ENCODE results near the gene SLC39A2.
"Not testable (repeated sequence)": the region's sequence is repeated elsewhere in the genome, so short reads cannot be mapped to it uniquely, and the experiment has no call there.

SLC39A2 gene

DNA sequence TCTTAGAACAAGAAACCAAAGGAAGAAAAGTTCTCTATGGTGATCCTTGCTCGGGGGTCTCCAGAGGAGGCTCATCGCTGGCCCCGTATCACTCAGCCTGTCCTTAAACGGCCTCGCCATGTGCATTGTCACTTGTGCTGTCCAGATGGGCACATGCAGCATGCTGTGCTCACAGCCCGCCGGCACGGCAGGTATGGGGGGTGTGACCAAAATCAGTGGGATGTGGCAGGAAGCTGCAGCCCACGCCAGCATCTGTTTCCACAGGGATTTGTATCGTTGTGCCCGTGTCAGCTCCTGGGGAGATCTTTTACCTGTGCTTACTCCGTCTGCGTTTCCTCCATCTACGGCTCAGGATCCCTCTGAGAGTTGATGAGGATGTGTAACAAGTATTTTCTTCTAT, 2.6 kb upstream of the SLC39A2 start:
- no peak for DNase-seq (ENCODE audit: low read depth, low spot score)

DNA sequence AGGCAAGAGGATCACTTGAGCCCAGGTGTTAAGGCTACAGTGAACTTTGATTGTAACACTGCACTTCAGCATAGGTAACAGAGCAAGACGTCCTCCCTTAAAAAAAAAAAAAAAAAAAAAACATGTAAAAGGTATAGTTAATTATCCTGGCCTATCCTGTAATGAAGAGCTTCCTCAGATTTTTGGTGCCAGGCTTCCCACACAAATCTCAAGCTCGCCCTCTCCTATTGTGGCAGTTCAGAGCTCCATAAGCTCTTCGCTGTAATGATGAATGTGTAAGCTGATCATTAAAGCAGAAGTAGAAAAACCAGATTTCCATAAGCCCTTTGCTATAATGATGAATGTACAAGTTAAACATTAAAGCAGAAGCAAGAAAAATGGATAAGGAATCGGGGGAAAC, 2.0 kb upstream of the SLC39A2 start:
- DNase-seq (ENCODE audit: low read depth, low spot score): no peak

GRCh38 chr14:20997564-20997963, 1.5 kb upstream of the SLC39A2 start:
- no peak for DNase-seq (ENCODE audit: low read depth, low spot score)

- peak; percentile 76 for DNase-seq (ENCODE audit: low read depth, low spot score)
These were observed 954 bp upstream of the SLC39A2 start for GRCh38 chr14:20998139-20998538.

- no peak for DNase-seq (ENCODE audit: low read depth, low spot score)
These were observed 498 bp downstream of the SLC39A2 start for GRCh38 chr14:20999591-20999990.

GRCh38 chr14:21001218-21001617, 2.1 kb downstream of the SLC39A2 start:
- no peak for DNase-seq (ENCODE audit: low read depth, low spot score)

GRCh38 chr14:21003788-21004346, 4.8 kb downstream of the SLC39A2 start:
- no peak for DNase-seq (ENCODE audit: low read depth, low spot score)

DNA sequence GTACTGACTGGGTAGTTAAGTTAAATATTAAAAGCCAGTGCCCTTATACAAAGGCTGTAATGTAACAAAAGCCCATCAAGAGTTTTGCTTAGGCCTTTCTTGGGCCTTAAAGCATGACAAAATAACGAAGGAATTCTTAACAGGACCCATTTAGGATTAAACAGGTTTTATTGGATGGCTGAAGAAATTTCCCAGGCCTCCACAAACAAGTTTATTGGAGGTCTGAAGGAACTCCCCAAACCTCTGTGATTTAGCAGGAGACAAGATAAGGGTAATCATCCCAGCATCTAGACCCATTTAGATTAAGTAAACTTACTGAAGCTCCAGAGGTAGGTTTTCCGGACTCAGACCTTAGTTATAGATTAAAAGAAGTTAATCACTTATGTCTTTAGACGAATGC, 10.6 kb downstream of the SLC39A2 start:
- DNase-seq (ENCODE audit: low read depth, low spot score): not testable (repeated sequence)

DNA sequence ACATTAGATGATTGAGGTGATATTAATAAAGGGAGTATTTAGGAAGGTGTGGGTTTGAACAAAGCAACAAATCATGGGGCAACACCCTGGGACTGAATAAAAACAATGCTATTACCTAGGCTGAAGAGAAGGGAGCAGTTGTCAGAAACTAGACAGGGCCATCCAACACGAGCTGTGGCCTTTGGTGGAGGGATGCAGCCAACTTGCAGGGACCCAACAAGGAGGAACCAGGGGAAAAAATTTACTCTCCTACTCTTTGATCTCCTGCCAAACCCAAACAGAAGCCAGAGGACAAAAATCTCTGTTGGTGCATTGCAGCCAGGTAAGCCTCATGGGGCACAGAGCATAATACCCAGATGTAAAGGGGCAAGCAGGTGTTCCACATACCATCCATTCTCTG, 12.0 kb downstream of the SLC39A2 start:
- no peak for DNase-seq (ENCODE audit: low read depth, low spot score)

DNA sequence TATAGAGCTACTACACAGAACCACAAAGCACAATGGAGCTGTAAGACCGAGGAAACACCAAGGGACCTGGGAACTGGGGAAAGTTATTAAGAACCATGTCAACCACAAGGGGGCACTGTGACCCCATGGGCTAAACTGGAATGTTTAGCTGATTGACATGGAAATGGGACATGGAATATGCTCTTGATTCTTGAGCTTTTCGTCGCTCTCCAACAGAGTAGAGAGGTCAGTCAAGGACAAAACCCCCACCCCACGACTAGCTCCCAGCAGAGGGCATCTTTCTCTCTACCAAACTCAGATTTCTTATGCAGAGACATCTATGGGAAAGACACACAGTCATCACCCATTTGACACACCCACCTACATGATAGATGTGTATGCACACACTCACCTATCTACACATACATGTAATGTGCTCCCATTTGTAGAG, 15.7 kb downstream of the SLC39A2 start:
- peak; percentile 86 for DNase-seq (ENCODE audit: low read depth, low spot score)

DNA sequence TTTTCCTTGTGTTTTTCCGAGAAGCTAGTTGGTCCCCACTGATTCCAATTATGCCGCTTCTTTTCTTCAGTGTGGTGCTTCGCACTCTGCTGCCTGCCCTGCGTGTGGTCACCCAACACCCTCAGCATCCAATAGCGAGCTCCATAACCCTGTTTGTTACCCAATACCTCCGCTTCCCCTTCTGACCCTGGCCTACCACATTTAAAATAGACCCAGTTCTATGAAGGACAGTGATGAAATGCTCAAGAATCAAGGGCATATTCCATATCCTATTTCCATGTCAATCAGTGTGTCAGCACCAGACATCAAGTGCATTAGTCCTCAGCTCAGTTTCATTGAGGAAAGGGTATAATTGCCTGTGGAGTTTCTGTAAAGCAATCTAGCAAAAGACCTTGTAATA, 16.2 kb downstream of the SLC39A2 start:
- no peak for DNase-seq (ENCODE audit: low read depth, low spot score)

- DNase-seq (ENCODE audit: low read depth, low spot score): no peak
These were observed 17.5 kb downstream of the SLC39A2 start for GRCh38 chr14:21016413-21017190.

- no peak for DNase-seq (ENCODE audit: low read depth, low spot score)
These were observed 18.6 kb downstream of the SLC39A2 start for GRCh38 chr14:21017528-21018245.

- DNase-seq (ENCODE audit: low read depth, low spot score): no peak
These were observed 19.2 kb downstream of the SLC39A2 start for GRCh38 chr14:21018286-21018685.

DNA sequence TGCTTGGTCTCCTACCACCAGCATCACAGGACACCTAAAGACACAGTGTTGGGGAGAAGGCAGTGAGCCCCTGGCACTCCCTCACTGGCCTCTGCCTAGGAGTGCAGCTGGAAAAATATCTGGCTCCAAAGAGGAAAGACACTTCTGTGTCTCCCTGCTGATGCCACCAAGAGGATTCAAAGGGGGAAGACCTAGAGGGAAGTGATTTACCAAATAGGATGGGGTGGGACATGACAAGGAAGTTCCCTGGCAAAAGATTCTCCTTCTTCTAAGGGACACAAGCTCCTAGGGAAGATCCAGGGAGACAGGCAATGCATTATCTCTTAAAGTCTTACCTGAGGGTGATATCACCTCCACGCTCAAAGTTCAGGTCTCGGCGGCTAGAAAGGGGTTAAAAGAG, 19.7 kb downstream of the SLC39A2 start:
- no peak for DNase-seq (ENCODE audit: low read depth, low spot score)

DNA sequence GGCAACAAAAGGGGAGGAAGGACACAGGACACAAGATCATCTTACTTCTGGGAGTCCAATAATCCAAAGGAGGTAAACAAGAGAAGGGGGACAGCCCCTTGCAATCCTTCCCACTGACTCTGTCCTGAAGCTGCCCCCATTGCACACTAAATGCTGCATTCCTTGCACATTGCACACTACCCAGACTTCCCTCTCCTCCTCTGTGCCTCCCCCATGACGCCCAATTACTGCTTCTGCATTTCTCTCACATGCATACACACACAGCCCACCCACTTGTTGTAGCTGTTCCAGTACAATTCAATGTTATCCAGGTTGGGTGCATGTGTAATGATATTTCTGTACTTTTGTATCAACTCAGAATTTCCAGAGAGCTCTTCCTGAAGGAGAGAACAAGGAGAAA, 20.3 kb downstream of the SLC39A2 start:
- no peak for DNase-seq (ENCODE audit: low read depth, low spot score)

- no peak for DNase-seq (ENCODE audit: low read depth, low spot score)
These were observed 22.0 kb downstream of the SLC39A2 start for GRCh38 chr14:21020977-21021545.

GRCh38 chr14:21022686-21023085, 23.6 kb downstream of the SLC39A2 start:
- no peak for DNase-seq (ENCODE audit: low read depth, low spot score)

- no peak for DNase-seq (ENCODE audit: low read depth, low spot score)
These were observed 24.1 kb downstream of the SLC39A2 start for GRCh38 chr14:21023174-21023573.

DNA sequence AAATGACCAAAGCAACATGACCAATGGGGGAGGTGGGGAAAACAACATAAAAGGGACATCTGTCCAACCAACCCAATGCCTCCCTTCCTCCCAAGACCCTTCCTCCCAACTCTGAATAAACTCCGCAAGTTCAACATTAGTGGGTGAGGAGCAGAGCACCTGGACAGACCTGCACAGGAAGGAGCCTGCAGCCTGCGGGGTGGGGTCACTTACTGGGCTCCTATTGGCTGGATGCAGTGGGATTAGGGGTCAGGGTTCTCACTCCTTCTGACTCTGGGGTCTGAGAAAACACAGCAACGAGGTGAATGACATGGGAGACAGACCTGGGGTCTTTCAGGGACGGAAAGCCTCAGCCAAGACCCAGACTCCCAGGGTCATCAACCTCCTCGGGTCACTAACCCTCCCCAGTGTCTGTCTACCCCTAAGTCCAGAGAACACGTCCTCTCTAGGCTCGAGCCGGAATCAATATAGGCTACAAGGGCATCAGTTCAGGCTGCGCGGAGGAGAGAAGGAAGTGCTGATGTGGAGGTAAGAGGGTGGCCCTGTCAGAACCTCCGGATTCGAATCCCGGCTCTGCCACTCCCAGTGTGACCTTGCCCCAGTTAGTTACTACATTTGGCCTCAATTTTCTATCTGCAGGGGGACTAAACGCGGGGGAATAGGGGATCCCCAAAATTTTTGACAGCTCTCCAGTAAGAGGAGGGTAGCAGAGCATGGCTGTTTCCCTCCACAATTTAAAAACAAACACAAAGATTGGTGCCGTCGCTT, 24.9 kb downstream of the SLC39A2 start:
- peak; percentile 32 for DNase-seq (ENCODE audit: low read depth, low spot score)

DNA sequence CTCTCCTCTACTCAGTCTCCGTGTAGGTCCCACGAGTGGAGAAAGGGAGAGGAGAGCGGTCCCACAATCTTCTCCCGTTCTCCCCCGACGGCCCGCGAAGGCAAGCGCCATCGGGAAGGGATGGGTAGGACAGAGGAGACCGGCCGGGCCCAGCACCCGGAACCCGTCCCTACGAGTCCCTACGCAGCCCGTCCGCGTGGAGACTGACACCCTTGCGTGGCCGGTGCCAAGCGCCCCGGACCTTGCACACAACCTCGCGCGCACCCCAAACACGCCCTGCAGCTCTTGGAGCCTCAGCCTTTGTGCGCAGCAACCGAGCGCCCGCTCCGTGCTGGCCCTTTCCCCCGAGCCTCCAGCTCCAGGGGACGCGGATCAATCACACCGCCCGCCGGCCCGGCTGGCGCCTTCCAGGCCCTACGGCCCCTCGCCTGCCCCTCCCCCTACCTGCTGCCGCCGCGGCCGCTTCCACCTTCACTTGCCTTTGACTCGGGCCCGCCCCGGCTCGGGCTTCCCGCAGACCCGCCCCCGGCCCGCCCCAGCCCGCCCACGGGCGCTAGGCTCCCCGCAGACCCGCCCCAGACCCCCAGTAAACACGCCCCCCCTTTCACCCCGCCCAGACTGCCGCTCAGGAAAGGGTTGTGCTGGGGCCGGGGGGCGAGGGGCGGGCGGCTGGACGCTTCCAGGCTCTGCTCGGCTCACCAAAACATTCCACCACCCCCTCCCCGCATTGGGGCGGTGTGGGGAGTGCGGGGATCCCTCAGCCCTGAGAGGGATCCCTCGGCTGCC, 25.7 kb downstream of the SLC39A2 start, which contains the start of gene NDRG2:
TSS of gene NDRG2 (minus strand) at position 477 of the 786 bp plus-strand sequence. CDS start 1,746 bp downstream, outside the sequence.
- DNase-seq (ENCODE audit: low read depth, low spot score): peak; percentile 87

Measured in ELF-1 (cell line).